ENCODE measurements around the gene SNX20. TPM values are rescaled to one million over a fixed set of nuclear protein-coding genes. Genes with fewer than 3 reads are reported as not detected.

SNX20 gene
- total RNA-seq, 4 donors from 2014 or later: 0.76 to 7.7 (median 4.4) TPM

GRCh38 chr16:50644245-50644644 lies 36.9 kb downstream of the SNX20 start:
- H3K27me3 ChIP-seq: no peaks in the 10 kb centered on the region
- no peak overlapping the region for H3K27ac ChIP-seq
- no peak overlapping the region for H3K4me3 ChIP-seq
- no peak for DNase-seq
- no peaks in the 10 kb centered on the region for H3K4me1 ChIP-seq
- intact Hi-C loops (cut with DNase I; ENCODE audit: low total_unique reads): no loop called here
- TF ChIP-seq POLR2A (IDR thresholded peaks at IDR 0.05) (no peak), CTCF (IDR thresholded peaks at IDR 0.05) (no peak)
- H3K9me3 ChIP-seq: no peaks in the 10 kb centered on the region
- no peaks in the 10 kb centered on the region for H3K36me3 ChIP-seq

DNA sequence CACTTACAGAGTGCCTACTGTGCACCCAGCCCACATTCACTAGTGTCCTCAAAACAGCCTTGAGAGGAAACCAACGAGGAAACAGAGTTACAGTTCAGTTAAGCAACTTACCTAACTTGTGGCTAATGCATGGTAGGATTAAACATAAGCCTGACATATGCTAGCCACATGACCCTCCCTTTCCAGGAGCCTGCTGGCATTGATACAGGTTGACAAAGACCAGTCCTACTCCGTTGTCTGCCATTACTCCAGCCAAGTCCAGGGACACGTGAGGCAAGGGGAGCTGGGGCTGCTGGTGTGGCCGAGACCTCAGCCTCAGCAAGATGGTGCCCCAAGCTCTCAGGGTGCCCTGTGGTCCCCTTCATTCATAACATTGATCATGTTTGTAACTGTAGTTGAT lies 37.9 kb downstream of the SNX20 start:
- no peak for DNase-seq
- H3K36me3 ChIP-seq: no peaks in the 10 kb centered on the region
- intact Hi-C loops (cut with DNase I; ENCODE audit: low total_unique reads): no loop called here
- H3K9me3 ChIP-seq: no peaks in the 10 kb centered on the region
- no peak overlapping the region for H3K27ac ChIP-seq
- no peaks in the 10 kb centered on the region for H3K27me3 ChIP-seq
- no peaks in the 10 kb centered on the region for H3K4me1 ChIP-seq
- no peak overlapping the region for H3K4me3 ChIP-seq
- no peak for TF ChIP-seq CTCF (IDR thresholded peaks at IDR 0.05)
- no peak for TF ChIP-seq POLR2A (IDR thresholded peaks at IDR 0.05)

GRCh38 chr16:50642349-50642748 lies 38.8 kb downstream of the SNX20 start:
- Histone ChIP-seq H3K4me3 (no peak overlapping the region), H3K4me1 (no peaks in the 10 kb centered on the region), H3K36me3 (no peaks in the 10 kb centered on the region), H3K27me3 (no peaks in the 10 kb centered on the region), H3K9me3 (no peaks in the 10 kb centered on the region), H3K27ac (no peak overlapping the region)
- DNase-seq: no peak
- TF ChIP-seq POLR2A (IDR thresholded peaks at IDR 0.05) (no peak), CTCF (IDR thresholded peaks at IDR 0.05) (no peak)
- intact Hi-C loops (cut with DNase I; ENCODE audit: low total_unique reads): no loop called here

DNA sequence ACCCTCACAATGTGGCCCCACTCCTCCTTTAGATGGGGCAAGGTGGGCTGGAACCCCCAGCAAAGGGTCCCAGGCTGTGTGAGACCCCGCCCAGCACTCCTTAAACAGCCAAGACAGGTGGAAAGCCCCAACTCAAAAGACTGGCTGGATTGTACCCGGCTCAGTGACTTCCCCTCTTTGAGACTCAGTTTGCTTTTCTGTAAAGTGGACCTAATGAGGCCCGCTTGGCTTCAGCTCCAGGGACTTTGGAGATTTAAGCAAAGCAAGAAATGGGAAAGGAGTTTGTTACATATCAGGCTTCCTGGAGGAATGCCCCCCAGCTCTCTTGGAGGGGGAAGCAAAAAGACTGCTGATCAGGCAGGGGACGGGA lies 39.3 kb downstream of the SNX20 start:
- intact Hi-C loops (cut with DNase I; ENCODE audit: low total_unique reads): no loop called here
- Histone ChIP-seq H3K4me1 (no peaks in the 10 kb centered on the region), H3K36me3 (no peaks in the 10 kb centered on the region), H3K27ac (no peak overlapping the region), H3K4me3 (no peak overlapping the region), H3K9me3 (no peaks in the 10 kb centered on the region), H3K27me3 (no peaks in the 10 kb centered on the region)
- no peak for TF ChIP-seq CTCF (IDR thresholded peaks at IDR 0.05)
- TF ChIP-seq POLR2A (IDR thresholded peaks at IDR 0.05): no peak
- no peak for DNase-seq

- no peak for TF ChIP-seq POLR2A (IDR thresholded peaks at IDR 0.05)
- intact Hi-C loops (cut with DNase I; ENCODE audit: low total_unique reads): no loop called here
- DNase-seq: no peak
- no peaks in the 10 kb centered on the region for H3K27me3 ChIP-seq
- no peaks in the 10 kb centered on the region for H3K4me1 ChIP-seq
- no peak overlapping the region for H3K27ac ChIP-seq
- H3K36me3 ChIP-seq: no peaks in the 10 kb centered on the region
- H3K4me3 ChIP-seq: no peak overlapping the region
- H3K9me3 ChIP-seq: no peaks in the 10 kb centered on the region
These were observed 39.9 kb downstream of the SNX20 start for GRCh38 chr16:50640919-50641817.
